ENCODE data around the gene FAAP100.

DNA sequence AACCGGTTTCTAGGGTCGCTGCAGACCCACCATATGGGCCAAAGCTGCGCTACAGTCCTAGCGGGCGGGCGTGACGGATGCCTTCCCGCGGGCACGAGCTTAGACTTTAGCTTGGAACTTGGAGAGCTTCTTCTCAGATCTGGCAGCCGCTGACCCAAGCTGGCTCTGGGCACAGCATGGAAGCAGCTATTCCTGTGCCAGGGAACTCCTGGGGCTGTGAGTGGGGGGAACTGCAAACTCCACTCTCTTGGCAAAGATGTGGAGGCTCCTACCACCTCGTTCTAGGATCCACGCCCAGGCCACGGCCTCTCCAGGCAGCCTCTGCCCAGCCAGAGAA, 8.8 kb downstream of the FAAP100 start:
- TF ChIP-seq, protein P1, sequence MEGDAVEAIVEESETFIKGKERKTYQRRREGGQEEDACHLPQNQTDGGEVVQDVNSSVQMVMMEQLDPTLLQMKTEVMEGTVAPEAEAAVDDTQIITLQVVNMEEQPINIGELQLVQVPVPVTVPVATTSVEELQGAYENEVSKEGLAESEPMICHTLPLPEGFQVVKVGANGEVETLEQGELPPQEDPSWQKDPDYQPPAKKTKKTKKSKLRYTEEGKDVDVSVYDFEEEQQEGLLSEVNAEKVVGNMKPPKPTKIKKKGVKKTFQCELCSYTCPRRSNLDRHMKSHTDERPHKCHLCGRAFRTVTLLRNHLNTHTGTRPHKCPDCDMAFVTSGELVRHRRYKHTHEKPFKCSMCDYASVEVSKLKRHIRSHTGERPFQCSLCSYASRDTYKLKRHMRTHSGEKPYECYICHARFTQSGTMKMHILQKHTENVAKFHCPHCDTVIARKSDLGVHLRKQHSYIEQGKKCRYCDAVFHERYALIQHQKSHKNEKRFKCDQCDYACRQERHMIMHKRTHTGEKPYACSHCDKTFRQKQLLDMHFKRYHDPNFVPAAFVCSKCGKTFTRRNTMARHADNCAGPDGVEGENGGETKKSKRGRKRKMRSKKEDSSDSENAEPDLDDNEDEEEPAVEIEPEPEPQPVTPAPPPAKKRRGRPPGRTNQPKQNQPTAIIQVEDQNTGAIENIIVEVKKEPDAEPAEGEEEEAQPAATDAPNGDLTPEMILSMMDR (IDR thresholded peaks at IDR 0.05): no peak
- TF ChIP-seq POLR2A (IDR thresholded peaks at IDR 0.05) (no peak), POLR2AphosphoS5 (IDR thresholded peaks at IDR 0.05; ENCODE audit: insufficient read depth in 1 of 2, low read depth in 1 of 2) (no peak)

Measured in vagina (tissue), 2 donors.